H9 (cell line): ENCODE results near the gene DAPK1. TPM values are rescaled to one million over a fixed set of nuclear protein-coding genes. Genes with fewer than 3 reads are reported as not detected.

Experiments used
- DNase-seq: peaks from one replicate; pipeline ENCODE4 v3.0.0-alpha.2; 2017
- H2AFZ ChIP-seq: one replicate; pipeline ENCODE4 v1.6.1; 2013; ENCODE audit warnings: mild to moderate bottlenecking, low read length, control low read depth, moderate library complexity
- H2AK5ac ChIP-seq: 2 replicates; pipeline ENCODE4 v1.6.1; 2013; ENCODE audit warnings: low read length, control low read depth, mixed read lengths; ENCODE audit not compliant: insufficient read length
- H2BK120ac ChIP-seq: one replicate; pipeline ENCODE4 v1.6.1; 2013; ENCODE audit warnings: low read depth, mild to moderate bottlenecking, low read length, control low read depth, inconsistent platforms; ENCODE audit not compliant: poor library complexity, severe bottlenecking
- H2BK12ac ChIP-seq: 2 replicates; pipeline ENCODE4 v1.6.1; 2013; ENCODE audit warnings: low read length, control low read depth, mixed read lengths, low read depth; ENCODE audit not compliant: insufficient read length
- H2BK15ac ChIP-seq: 2 replicates; pipeline ENCODE4 v1.6.1; 2013; ENCODE audit warnings: low read depth, low read length, control low read depth
- H2BK20ac ChIP-seq: one replicate; pipeline ENCODE4 v1.6.1; 2013; ENCODE audit warnings: low read depth, mild to moderate bottlenecking, low read length, control low read depth, inconsistent platforms; ENCODE audit not compliant: poor library complexity, severe bottlenecking
- H2BK5ac ChIP-seq: 2 replicates; pipeline ENCODE4 v1.6.1; 2013; ENCODE audit warnings: low read length, control low read depth, mixed read lengths; ENCODE audit not compliant: insufficient read length
- H3K14ac ChIP-seq: 2 replicates; pipeline ENCODE4 v1.6.1; 2013; ENCODE audit warnings: low read length, control low read depth; ENCODE audit not compliant: insufficient read depth
- H3K18ac ChIP-seq: 2 replicates; pipeline ENCODE4 v1.6.1; 2013; ENCODE audit warnings: low read depth, mild to moderate bottlenecking, mixed read lengths, low read length, control low read depth; ENCODE audit not compliant: insufficient read length
- H3K23ac ChIP-seq: 2 replicates; pipeline ENCODE4 v1.6.1; 2013; ENCODE audit warnings: low read length, control low read depth, mixed read lengths, low read depth; ENCODE audit not compliant: insufficient read length
- H3K23me2 ChIP-seq: 2 replicates; pipeline ENCODE4 v1.6.1; 2013; ENCODE audit warnings: low read depth, mild to moderate bottlenecking, mixed read lengths, low read length, control low read depth; ENCODE audit not compliant: insufficient read length, poor library complexity, severe bottlenecking
- H3K27ac ChIP-seq: 2 replicates; pipeline ENCODE4 v1.5.1; 2013; ENCODE audit warnings: low read length, control low read depth, mixed read lengths, low read depth; ENCODE audit not compliant: insufficient read length
- H3K27me3 ChIP-seq: 2 replicates; pipeline ENCODE4 v1.6.1; 2013; ENCODE audit warnings: low read length, control low read depth, inconsistent platforms; ENCODE audit not compliant: insufficient read depth
- H3K4ac ChIP-seq: 2 replicates; pipeline ENCODE4 v1.6.1; 2013; ENCODE audit warnings: low read depth, mild to moderate bottlenecking, control low read depth, inconsistent platforms, low read length, moderate library complexity
- H3K4me1 ChIP-seq: 2 replicates; pipeline ENCODE4 v1.6.1; 2013; ENCODE audit warnings: low read length, control low read depth, inconsistent platforms; ENCODE audit not compliant: insufficient read depth
- H3K4me2 ChIP-seq: 2 replicates; pipeline ENCODE4 v1.6.1; 2013; ENCODE audit warnings: low read length, control low read depth, mixed read lengths; ENCODE audit not compliant: insufficient read length, insufficient read depth
- H3K56ac ChIP-seq: 2 replicates; pipeline ENCODE4 v1.6.1; 2013; ENCODE audit warnings: low read depth, mild to moderate bottlenecking, mixed read lengths, low read length, control low read depth; ENCODE audit not compliant: insufficient read length
- H3K79me1 ChIP-seq: 2 replicates; pipeline ENCODE4 v1.6.1; 2013; ENCODE audit warnings: low read depth, mild to moderate bottlenecking, moderate library complexity, low read length, control low read depth, inconsistent platforms; ENCODE audit not compliant: insufficient read depth, poor library complexity, severe bottlenecking
- H3K79me2 ChIP-seq: 2 replicates; pipeline ENCODE4 v1.6.1; 2013; ENCODE audit warnings: low read length, control low read depth, inconsistent platforms; ENCODE audit not compliant: insufficient read depth
- H3K9ac ChIP-seq: 2 replicates; pipeline ENCODE4 v1.6.1; 2013; ENCODE audit warnings: low read length, control low read depth, mixed read lengths; ENCODE audit not compliant: insufficient read length; ENCODE audit errors: extremely low read depth
- H3K9me3 ChIP-seq: one replicate; pipeline ENCODE4 v1.6.1; 2013; ENCODE audit warnings: low read depth, low read length, inconsistent platforms; ENCODE audit not compliant: control insufficient read depth
- H3T11ph ChIP-seq: one replicate; pipeline ENCODE4 v1.6.1; 2013; ENCODE audit warnings: mild to moderate bottlenecking, low read length, control low read depth, inconsistent platforms
- H4K20me1 ChIP-seq: one replicate; pipeline ENCODE4 v1.6.1; 2013; ENCODE audit not compliant: control insufficient read depth, insufficient read length, insufficient read depth
- H4K5ac ChIP-seq: 2 replicates; pipeline ENCODE4 v1.6.1; 2013; ENCODE audit warnings: low read depth, mild to moderate bottlenecking, mixed read lengths, low read length, control low read depth; ENCODE audit not compliant: insufficient read length
- H4K8ac ChIP-seq: replicated peaks from 2 replicates; pipeline ENCODE4 v1.6.1; 2013; ENCODE audit warnings: low read length, control low read depth, mixed read lengths, low read depth; ENCODE audit not compliant: insufficient read length
- H4K91ac ChIP-seq: 2 replicates; pipeline ENCODE4 v1.6.1; 2013; ENCODE audit warnings: low read depth, mild to moderate bottlenecking, moderate library complexity, mixed read lengths, low read length, control low read depth; ENCODE audit not compliant: insufficient read length
- H3K27ac Mint-ChIP-seq, 3 experiments: 2 replicates in 2 of 3; 3 replicates in 1 of 3; pipeline ENCODE4 v1.8.0; 2020 to 2021; ENCODE audit warnings: mixed read lengths in 3 of 3, mild to moderate bottlenecking in 1 of 3, moderate library complexity in 1 of 3
- H3K27me3 Mint-ChIP-seq: 2 replicates; pipeline ENCODE4 v1.8.0; 2021; ENCODE audit warnings: low read depth, mild to moderate bottlenecking, moderate library complexity, mixed read lengths
- H3K36me3 Mint-ChIP-seq, 3 experiments: 2 replicates in 2 of 3; 3 replicates in 1 of 3; pipeline ENCODE4 v1.8.0; 2020 to 2021; ENCODE audit warnings: low read depth in 3 of 3, mixed read lengths in 3 of 3; ENCODE audit not compliant: insufficient read depth in 1 of 3
- H3K4me1 Mint-ChIP-seq, 2 experiments: 2 replicates each; pipeline ENCODE4 v1.8.0; 2020; ENCODE audit warnings: mixed read lengths in 2 of 2
- H3K4me3 Mint-ChIP-seq, 2 experiments: 2 replicates in 1 of 2; 3 replicates in 1 of 2; pipeline ENCODE4 v1.8.0; 2020 to 2021; ENCODE audit warnings: mild to moderate bottlenecking in 2 of 2, mixed read lengths in 2 of 2, moderate library complexity in 1 of 2
- H3K9me3 Mint-ChIP-seq, 2 experiments: 2 replicates in 1 of 2; 3 replicates in 1 of 2; pipeline ENCODE4 v1.8.0; 2020; ENCODE audit warnings: mild to moderate bottlenecking in 2 of 2, mixed read lengths in 2 of 2, moderate library complexity in 1 of 2
- CTCF ChIP-seq: fragments of 200-600 bp; sonication (generic); conservative IDR thresholded peaks from 3 replicates; pipeline ENCODE4 v1.8.0; 2021; ENCODE audit warnings: antibody characterized with exemption, mild to moderate bottlenecking
- WGBS: extraction: QIAGEN DNeasy Blood & Tissue Kit; methylation state at CpG from one replicate; pipeline ENCODE4 v1.1.7; 2013; ENCODE audit warnings: missing lambda C conversion rate, low lambda C conversion rate, mixed read lengths; ENCODE audit not compliant: insufficient read length; ENCODE audit errors: extremely low coverage; 5-methylcytosine and 5-hydroxymethylcytosine counted together
- total RNA-seq: library from RNA; stranded (reverse); gene quantifications from 2 replicates; pipeline ENCODE4 v1.2.1, GENCODE V29; 2021

The DAPK1 gene
- total RNA-seq, 1 experiment from 2014 or later, result 79.4 TPM

DNA sequence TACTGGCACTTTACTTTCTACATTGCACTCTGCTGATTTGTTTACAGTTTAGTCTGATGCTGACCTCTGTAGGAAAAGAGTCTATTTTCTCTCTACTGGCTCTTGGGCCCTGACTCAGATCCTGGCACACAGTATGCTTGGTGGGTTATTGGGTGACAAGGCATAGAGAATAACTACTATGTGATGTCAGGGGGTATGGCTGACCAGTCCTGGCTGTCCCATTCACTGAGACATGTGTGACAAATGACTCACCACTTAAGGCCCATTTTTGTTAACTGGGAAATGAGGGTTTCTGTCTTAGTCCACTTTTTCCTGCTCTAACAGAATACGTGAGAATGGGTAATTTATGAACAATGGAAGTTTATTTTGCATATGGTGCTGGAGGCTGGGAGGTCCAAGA is 66.4 kb downstream of the DAPK1 start:
- Histone ChIP-seq H3K79me2 (peaks cover 5% of the 10 kb centered on the region; the same call in 1 of the 2 replicates), H3K9me3 (no peaks in the 10 kb centered on the region), H3K14ac (no peak overlapping the region), H2BK120ac (no peak overlapping the region), H4K91ac (no peak overlapping the region), H3K56ac (no peak overlapping the region), H3K9ac (no peak overlapping the region), H3K23ac (no peak overlapping the region), H3K4ac (no peak overlapping the region), H2AFZ (no peak overlapping the region), H3K18ac (no peak overlapping the region), H3T11ph (no peak overlapping the region), H3K27me3 (no peaks in the 10 kb centered on the region), H2AK5ac (no peak overlapping the region), H4K5ac (no peak overlapping the region), H4K8ac (no peak overlapping the region), H3K23me2 (no peaks in the 10 kb centered on the region), H3K4me1 (peaks cover 8% of the 10 kb centered on the region; the same call in 1 of the 2 replicates), H3K79me1 (peaks cover 3% of the 10 kb centered on the region), H2BK20ac (no peak overlapping the region), H2BK5ac (no peak overlapping the region), H2BK15ac (no peak overlapping the region), H3K27ac (no peak overlapping the region), H2BK12ac (no peak overlapping the region), H3K4me2 (no peak overlapping the region), H4K20me1 (no peaks in the 10 kb centered on the region)
- Mint-ChIP-seq H3K9me3 (no peaks in the 10 kb centered on the region), H3K36me3 (peaks cover 11 to 22% (median 11%) of the 10 kb centered on the region in 3 experiments; a peak in 5 of 7 replicates), H3K27me3 (no peaks in the 10 kb centered on the region; the same call in 1 of the 2 replicates), H3K4me1 (peaks cover 30 to 37% of the 10 kb centered on the region in 2 experiments), H3K27ac (no peak overlapping the region), H3K4me3 (no peak overlapping the region)
- WGBS, result no CpG with 5 or more reads among the region's 1 CpG
- no peak for DNase-seq
- no peak for TF ChIP-seq CTCF
